NCI-H82 treated with DMSO at 0.1 percent for 48 hours (cell line): Measurements from ENCODE around the gene NAP1L5.

ENCODE experiments used
- DNase-seq: peaks from one replicate; lab custom pipeline; 2025; ENCODE audit not compliant: unreplicated experiment; lab: John Stamatoyannopoulos, UW

Gene NAP1L5

GRCh38 chr4:88661739-88662138 is 35.9 kb downstream of the NAP1L5 start:
- DNase-seq, result no peak

GRCh38 chr4:88660446-88661294 is 37.0 kb downstream of the NAP1L5 start:
- no peak for DNase-seq

- DNase-seq, result no peak
Measured at GRCh38 chr4:88659890-88660208, 37.8 kb downstream of the NAP1L5 start.

GRCh38 chr4:88659055-88659889 is 38.4 kb downstream of the NAP1L5 start:
- DNase-seq, result peak; percentile 43

GRCh38 chr4:88655226-88655625 is 42.4 kb downstream of the NAP1L5 start:
- no peak for DNase-seq

GRCh38 chr4:88653371-88653946 is 44.2 kb downstream of the NAP1L5 start:
- no peak for DNase-seq

- DNase-seq, result no peak
Measured at GRCh38 chr4:88649716-88650115, 47.9 kb downstream of the NAP1L5 start.

- no peak for DNase-seq
Measured at GRCh38 chr4:88646528-88647280, 50.9 kb downstream of the NAP1L5 start.

- DNase-seq, result no peak
Measured at GRCh38 chr4:88645994-88646393, 51.6 kb downstream of the NAP1L5 start.
